ENCODE data around the gene ATP5F1E.

ATP5F1E gene

DNA sequence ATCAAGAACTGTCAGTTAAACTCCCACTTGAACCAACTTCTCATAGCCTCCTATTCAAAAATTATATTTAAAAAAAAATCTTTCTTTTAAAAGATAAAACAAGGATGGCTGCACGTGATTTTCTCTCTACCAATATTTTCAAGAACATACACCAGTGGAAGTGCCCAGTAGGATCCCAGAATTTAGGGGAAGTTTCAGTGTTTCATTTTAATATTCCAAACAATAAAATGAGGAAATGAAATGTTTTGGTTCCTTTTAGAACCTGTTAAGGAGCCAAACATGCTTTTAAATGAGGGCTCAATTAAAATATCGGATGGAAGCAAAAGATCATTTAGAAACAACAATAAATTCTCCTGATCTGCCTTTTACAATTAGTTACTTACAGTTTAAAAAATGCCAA, 36.9 kb upstream of the ATP5F1E start:
- no peak overlapping the region for H3K4me3 ChIP-seq (ENCODE audit: insufficient read depth in 1 of 2, low read depth in 1 of 2, low read length in 2 of 2)
- H3K36me3 ChIP-seq (ENCODE audit: control insufficient read depth in 1 of 2, insufficient read depth in 2 of 2, low read depth in 1 of 2, low read length in 2 of 2), result no peaks in the 10 kb centered on the region
- no peak overlapping the region for H2BK120ac ChIP-seq (ENCODE audit: low read depth, low read length)
- no peak overlapping the region for H4K91ac ChIP-seq (ENCODE audit: low read length)
- H3K4me2 ChIP-seq (ENCODE audit: low read length, poor library complexity, severe bottlenecking), result no peak overlapping the region
- no peak overlapping the region for H3K27ac ChIP-seq (ENCODE audit: low read length, poor library complexity, severe bottlenecking)
- no peak overlapping the region for H2BK15ac ChIP-seq (ENCODE audit: low read depth, poor library complexity, severe bottlenecking)
- DNase-seq, result no peak
- H3K23ac ChIP-seq (ENCODE audit: low read length in 2 of 2), result no peak overlapping the region
- H2AFZ ChIP-seq (ENCODE audit: low read depth, low read length), result no peak overlapping the region
- peaks cover 23 to 36% of the 10 kb centered on the region in 2 experiments for H3K27me3 ChIP-seq (ENCODE audit: control insufficient read depth in 1 of 2, insufficient read depth in 1 of 2, low read length in 2 of 2)
- no peaks in the 10 kb centered on the region for H3K9me3 ChIP-seq (ENCODE audit: control insufficient read depth, low read length)
- no peak overlapping the region for H2BK5ac ChIP-seq (ENCODE audit: low read depth, low read length, poor library complexity, severe bottlenecking)
- no peak overlapping the region for H3K18ac ChIP-seq (ENCODE audit: low read depth in 1 of 2, low read length in 2 of 2)
- H3K14ac ChIP-seq (ENCODE audit: low read length in 2 of 2), result no peak overlapping the region
- no peak overlapping the region for H2AK5ac ChIP-seq (ENCODE audit: low read length, severe bottlenecking)
- H2BK12ac ChIP-seq (ENCODE audit: low read length in 2 of 2), result no peak overlapping the region
- no peak overlapping the region for H3K4ac ChIP-seq (ENCODE audit: low read depth in 1 of 2, low read length in 2 of 2)
- H3K79me1 ChIP-seq (replicated peaks; ENCODE audit: low read length, poor library complexity, severe bottlenecking), result no peaks in the 10 kb centered on the region
- H3K9ac ChIP-seq (ENCODE audit: low read length), result no peak overlapping the region
- WGBS, result 100% methylated on average over 1 of the region's 2 CpGs
- H4K8ac ChIP-seq (ENCODE audit: low read length), result no peak overlapping the region
- H3K4me1 ChIP-seq (ENCODE audit: control insufficient read depth, insufficient read depth, low read depth, low read length), result no peaks in the 10 kb centered on the region

DNA sequence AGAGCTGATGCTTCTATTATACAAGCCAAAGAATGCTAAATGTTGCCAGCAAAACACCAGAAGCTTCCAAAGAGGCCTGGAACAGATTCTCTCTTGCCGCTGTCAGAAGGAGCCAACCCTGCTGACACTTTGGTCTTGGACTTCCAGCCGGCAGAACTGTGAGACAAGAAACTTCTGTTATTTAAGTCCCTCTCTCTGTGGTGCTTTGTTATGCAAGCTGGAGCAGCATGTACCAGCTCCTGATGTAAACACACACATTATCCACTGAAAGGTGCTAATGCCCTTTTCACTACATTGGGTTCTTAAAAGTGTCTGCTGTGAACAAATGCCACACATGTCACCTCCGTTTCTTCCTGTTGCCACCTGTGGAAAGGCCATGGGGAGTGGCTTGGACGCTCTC, 36.4 kb upstream of the ATP5F1E start:
- 66% methylated on average over 4 of the region's 4 CpGs for WGBS
- no peak overlapping the region for H2BK15ac ChIP-seq (ENCODE audit: low read depth, poor library complexity, severe bottlenecking)
- H2AK5ac ChIP-seq (ENCODE audit: low read length, severe bottlenecking), result no peak overlapping the region
- H3K79me1 ChIP-seq (replicated peaks; ENCODE audit: low read length, poor library complexity, severe bottlenecking), result no peaks in the 10 kb centered on the region
- no peak overlapping the region for H3K18ac ChIP-seq (ENCODE audit: low read depth in 1 of 2, low read length in 2 of 2)
- no peak overlapping the region for H3K4ac ChIP-seq (ENCODE audit: low read depth in 1 of 2, low read length in 2 of 2)
- H4K8ac ChIP-seq (ENCODE audit: low read length), result no peak overlapping the region
- no peak for DNase-seq
- no peak overlapping the region for H3K9ac ChIP-seq (ENCODE audit: low read length)
- H2BK5ac ChIP-seq (ENCODE audit: low read depth, low read length, poor library complexity, severe bottlenecking), result no peak overlapping the region
- peaks cover 23 to 31% of the 10 kb centered on the region in 2 experiments for H3K27me3 ChIP-seq (ENCODE audit: control insufficient read depth in 1 of 2, insufficient read depth in 1 of 2, low read length in 2 of 2)
- H3K27ac ChIP-seq (ENCODE audit: low read length, poor library complexity, severe bottlenecking), result no peak overlapping the region
- H3K36me3 ChIP-seq (ENCODE audit: control insufficient read depth in 1 of 2, insufficient read depth in 2 of 2, low read depth in 1 of 2, low read length in 2 of 2), result no peaks in the 10 kb centered on the region
- H3K23ac ChIP-seq (ENCODE audit: low read length in 2 of 2), result no peak overlapping the region
- no peak overlapping the region for H3K4me3 ChIP-seq (ENCODE audit: insufficient read depth in 1 of 2, low read depth in 1 of 2, low read length in 2 of 2)
- no peak overlapping the region for H3K4me2 ChIP-seq (ENCODE audit: low read length, poor library complexity, severe bottlenecking)
- H4K91ac ChIP-seq (ENCODE audit: low read length), result no peak overlapping the region
- H3K9me3 ChIP-seq (ENCODE audit: control insufficient read depth, low read length), result no peaks in the 10 kb centered on the region
- peaks cover 2% of the 10 kb centered on the region for H3K4me1 ChIP-seq (ENCODE audit: control insufficient read depth, insufficient read depth, low read depth, low read length)
- no peak overlapping the region for H3K14ac ChIP-seq (ENCODE audit: low read length in 2 of 2)
- no peak overlapping the region for H2BK12ac ChIP-seq (ENCODE audit: low read length in 2 of 2)
- H2BK120ac ChIP-seq (ENCODE audit: low read depth, low read length), result no peak overlapping the region
- H2AFZ ChIP-seq (ENCODE audit: low read depth, low read length), result no peak overlapping the region

DNA sequence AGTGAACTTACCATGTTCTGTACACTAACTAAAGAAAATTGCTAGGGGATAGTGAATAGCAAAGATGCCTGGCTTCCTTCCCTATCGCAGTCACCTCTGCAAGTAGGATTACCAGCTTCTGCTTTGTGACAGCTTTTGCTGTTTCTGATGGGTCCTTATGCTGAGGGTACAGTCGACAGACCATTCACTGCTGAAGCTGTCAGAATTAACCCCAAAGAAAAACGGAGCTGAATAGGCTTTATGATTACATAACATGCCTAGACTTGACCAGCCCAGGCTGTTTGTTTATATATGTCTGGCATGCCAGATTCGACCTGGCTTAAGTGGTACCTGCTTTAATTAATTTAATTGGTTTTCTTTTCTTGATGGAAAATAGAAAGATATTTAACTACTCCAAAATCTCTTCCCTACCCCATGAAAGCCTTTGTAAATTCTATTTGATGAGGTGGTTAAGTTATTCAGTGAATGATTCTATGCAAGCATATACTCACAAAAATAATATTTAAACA, 32.1 kb upstream of the ATP5F1E start:
- Histone ChIP-seq H2BK5ac (ENCODE audit: low read depth, low read length, poor library complexity, severe bottlenecking) (no peak overlapping the region), H3K14ac (ENCODE audit: low read length in 2 of 2) (no peak overlapping the region), H2AFZ (ENCODE audit: low read depth, low read length) (no peak overlapping the region)

DNA sequence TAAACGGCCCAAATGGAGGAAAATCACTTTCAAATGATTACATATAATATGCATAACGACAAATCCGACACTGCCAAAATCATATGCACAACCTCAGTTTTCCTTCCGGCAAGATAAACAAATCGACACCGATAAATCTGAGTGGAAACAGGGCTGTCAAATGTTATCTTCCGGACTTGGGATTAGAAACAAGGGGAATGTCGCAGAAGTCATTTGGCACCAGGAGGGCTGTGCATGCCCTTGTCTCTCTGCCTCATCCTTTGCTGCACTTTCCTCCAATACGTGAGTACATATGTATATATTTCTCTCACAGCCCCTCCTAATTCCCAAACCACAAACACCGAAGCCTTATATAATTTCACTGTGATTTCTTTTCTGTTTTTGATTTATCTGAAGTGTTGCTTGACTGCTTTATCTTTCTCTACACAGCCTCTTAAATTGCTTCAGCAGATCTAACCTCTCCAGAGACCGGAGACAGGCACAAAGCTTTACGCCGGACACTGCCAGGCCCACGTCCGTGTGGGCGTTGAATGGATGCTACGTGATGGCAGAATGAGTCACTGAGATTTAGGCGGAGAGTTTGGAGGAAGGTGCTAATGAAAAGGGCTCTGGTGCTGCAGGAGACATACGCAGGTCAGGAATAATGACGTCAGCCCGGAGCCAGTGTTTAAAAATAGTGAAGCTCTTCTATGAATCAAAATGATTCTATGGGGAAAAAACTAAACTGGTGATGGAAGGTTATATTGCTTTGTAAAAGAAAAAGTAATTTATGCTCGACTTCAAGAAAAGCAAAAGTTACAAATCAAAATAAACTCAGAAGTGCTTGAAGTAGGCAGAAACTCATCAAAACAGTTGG, 31.5 kb upstream of the ATP5F1E start:
- H3K4me2 ChIP-seq (ENCODE audit: low read length, poor library complexity, severe bottlenecking), result no peak overlapping the region
- H3K27me3 ChIP-seq (ENCODE audit: control insufficient read depth in 1 of 2, insufficient read depth in 1 of 2, low read length in 2 of 2), result peaks cover under 1 to 8% of the 10 kb centered on the region in 2 experiments
- no peak overlapping the region for H4K91ac ChIP-seq (ENCODE audit: low read length)
- H2BK15ac ChIP-seq (ENCODE audit: low read depth, poor library complexity, severe bottlenecking), result no peak overlapping the region
- H3K36me3 ChIP-seq (ENCODE audit: control insufficient read depth in 1 of 2, insufficient read depth in 2 of 2, low read depth in 1 of 2, low read length in 2 of 2), result no peaks in the 10 kb centered on the region
- H2BK5ac ChIP-seq (ENCODE audit: low read depth, low read length, poor library complexity, severe bottlenecking), result no peak overlapping the region
- no peak overlapping the region for H3K23ac ChIP-seq (ENCODE audit: low read length in 2 of 2)
- H3K18ac ChIP-seq (ENCODE audit: low read depth in 1 of 2, low read length in 2 of 2), result no peak overlapping the region
- H3K4ac ChIP-seq (ENCODE audit: low read depth in 1 of 2, low read length in 2 of 2), result no peak overlapping the region
- H3K14ac ChIP-seq (ENCODE audit: low read length in 2 of 2), result no peak overlapping the region
- H3K4me1 ChIP-seq (ENCODE audit: control insufficient read depth, insufficient read depth, low read depth, low read length), result peaks cover 2% of the 10 kb centered on the region
- H3K79me1 ChIP-seq (replicated peaks; ENCODE audit: low read length, poor library complexity, severe bottlenecking), result no peaks in the 10 kb centered on the region
- WGBS, result 55% methylated on average over 20 of the region's 22 CpGs
- no peak overlapping the region for H2BK120ac ChIP-seq (ENCODE audit: low read depth, low read length)
- DNase-seq, result peak; percentile 35
- no peak overlapping the region for H4K8ac ChIP-seq (ENCODE audit: low read length)
- peak overlapping the region; percentile 49 for H3K9ac ChIP-seq (ENCODE audit: low read length)
- no peak overlapping the region for H2BK12ac ChIP-seq (ENCODE audit: low read length in 2 of 2)
- no peaks in the 10 kb centered on the region for H3K9me3 ChIP-seq (ENCODE audit: control insufficient read depth, low read length)
- H3K27ac ChIP-seq (ENCODE audit: low read length, poor library complexity, severe bottlenecking), result no peak overlapping the region
- no peak overlapping the region for H2AFZ ChIP-seq (ENCODE audit: low read depth, low read length)
- H2AK5ac ChIP-seq (ENCODE audit: low read length, severe bottlenecking), result no peak overlapping the region
- H3K4me3 ChIP-seq (ENCODE audit: insufficient read depth in 1 of 2, low read depth in 1 of 2, low read length in 2 of 2), result peak overlapping the region in 1 of 2 experiments; percentile 62

More for the DNA sequence above, 32.1 kb upstream of the ATP5F1E start:
- H3K9me3 ChIP-seq (ENCODE audit: control insufficient read depth, low read length), result no peaks in the 10 kb centered on the region
- no peaks in the 10 kb centered on the region for H3K36me3 ChIP-seq (ENCODE audit: control insufficient read depth in 1 of 2, insufficient read depth in 2 of 2, low read depth in 1 of 2, low read length in 2 of 2)
- H3K23ac ChIP-seq (ENCODE audit: low read length in 2 of 2), result no peak overlapping the region
- no peak overlapping the region for H3K27ac ChIP-seq (ENCODE audit: low read length, poor library complexity, severe bottlenecking)
- no peak overlapping the region for H3K18ac ChIP-seq (ENCODE audit: low read depth in 1 of 2, low read length in 2 of 2)
- no peak overlapping the region for H2BK12ac ChIP-seq (ENCODE audit: low read length in 2 of 2)
- H3K4ac ChIP-seq (ENCODE audit: low read depth in 1 of 2, low read length in 2 of 2), result no peak overlapping the region
- no peak overlapping the region for H2BK15ac ChIP-seq (ENCODE audit: low read depth, poor library complexity, severe bottlenecking)
- WGBS, result 78% methylated on average over 3 of the region's 4 CpGs
- H2BK120ac ChIP-seq (ENCODE audit: low read depth, low read length), result no peak overlapping the region
- H3K4me3 ChIP-seq (ENCODE audit: insufficient read depth in 1 of 2, low read depth in 1 of 2, low read length in 2 of 2), result peak overlapping the region in 1 of 2 experiments; percentile 62
- H3K4me1 ChIP-seq (ENCODE audit: control insufficient read depth, insufficient read depth, low read depth, low read length), result peaks cover 2% of the 10 kb centered on the region
- no peak overlapping the region for H4K8ac ChIP-seq (ENCODE audit: low read length)
- H3K27me3 ChIP-seq (ENCODE audit: control insufficient read depth in 1 of 2, insufficient read depth in 1 of 2, low read length in 2 of 2), result peaks cover 5 to 11% of the 10 kb centered on the region in 2 experiments
- H4K91ac ChIP-seq (ENCODE audit: low read length), result no peak overlapping the region
- no peak overlapping the region for H2AK5ac ChIP-seq (ENCODE audit: low read length, severe bottlenecking)
- no peak overlapping the region for H3K4me2 ChIP-seq (ENCODE audit: low read length, poor library complexity, severe bottlenecking)
- DNase-seq, result no peak
- H3K9ac ChIP-seq (ENCODE audit: low read length), result peak overlapping the region; percentile 49
- no peaks in the 10 kb centered on the region for H3K79me1 ChIP-seq (replicated peaks; ENCODE audit: low read length, poor library complexity, severe bottlenecking)
